Hepatocyte (in vitro differentiated cells): Measurements from ENCODE around the gene LBP. TPM values are rescaled to one million over a fixed set of nuclear protein-coding genes. Genes with fewer than 3 reads are reported as not detected.
"Not testable (repeated sequence)": the region's sequence is repeated elsewhere in the genome, so short reads cannot be mapped to it uniquely, and the experiment has no call there.

Experiments used
- DNase-seq: peaks from one replicate; pipeline ENCODE4 v3.0.0-alpha.2; 2016; ENCODE audit warnings: low spot score
- H2AFZ ChIP-seq: fragments of 200-600 bp; sonication (generic); 2 replicates; pipeline ENCODE4 v1.6.0; 2016; ENCODE audit warnings: antibody characterized with exemption, mild to moderate bottlenecking
- H3K27ac ChIP-seq: fragments of 200-600 bp; sonication (generic); 2 replicates; pipeline ENCODE4 v1.5.1; 2016; ENCODE audit warnings: mild to moderate bottlenecking
- H3K27me3 ChIP-seq: fragments of 200-600 bp; sonication (generic); 2 replicates; pipeline ENCODE4 v1.6.1; 2016
- H3K36me3 ChIP-seq: fragments of 200-600 bp; sonication (generic); replicated peaks from 2 replicates; pipeline ENCODE4 v1.5.1; 2016; ENCODE audit warnings: low read depth; ENCODE audit not compliant: insufficient read depth
- H3K4me1 ChIP-seq: fragments of 200-600 bp; sonication (generic); 2 replicates; pipeline ENCODE4 v1.5.1; 2016; ENCODE audit warnings: mild to moderate bottlenecking, moderate library complexity; ENCODE audit not compliant: insufficient read depth
- H3K4me2 ChIP-seq: fragments of 200-600 bp; sonication (generic); 2 replicates; pipeline ENCODE4 v1.6.0; 2016
- H3K4me3 ChIP-seq: fragments of 200-600 bp; sonication (generic); 2 replicates; pipeline ENCODE4 v1.5.1; 2016; ENCODE audit warnings: mild to moderate bottlenecking
- H3K79me2 ChIP-seq: fragments of 200-600 bp; sonication (generic); 2 replicates; pipeline ENCODE4 v1.6.0; 2017; ENCODE audit warnings: mild to moderate bottlenecking
- H3K9me2 ChIP-seq: fragments of 200-600 bp; sonication (generic); replicated peaks from 2 replicates; pipeline ENCODE4 v1.6.0; 2017; ENCODE audit warnings: mild to moderate bottlenecking; ENCODE audit not compliant: insufficient read depth
- H3K9me3 ChIP-seq: fragments of 200-600 bp; sonication (generic); 2 replicates; pipeline ENCODE4 v1.5.1; 2016; ENCODE audit warnings: low read depth, mild to moderate bottlenecking
- H4K20me1 ChIP-seq: fragments of 200-600 bp; sonication (generic); 2 replicates; pipeline ENCODE4 v1.6.0; 2016; ENCODE audit warnings: mild to moderate bottlenecking; ENCODE audit not compliant: insufficient read depth, poor library complexity, severe bottlenecking
- CTCF ChIP-seq: fragments of 200-600 bp; sonication (generic); IDR thresholded peaks from 2 replicates; pipeline ENCODE4 v1.5.1; 2016; ENCODE audit warnings: antibody characterized with exemption, mild to moderate bottlenecking; ENCODE audit not compliant: poor library complexity
- EZH2 ChIP-seq: fragments of 200-600 bp; sonication (generic); IDR thresholded peaks from 2 replicates; pipeline ENCODE4 v1.6.1; 2016; ENCODE audit warnings: antibody characterized with exemption, mild to moderate bottlenecking, borderline replicate concordance
- EZH2phosphoT487 ChIP-seq: fragments of 200-600 bp; sonication (generic); IDR thresholded peaks from one replicate; pipeline ENCODE4 v1.6.1; 2018; ENCODE audit warnings: antibody characterized with exemption, mild to moderate bottlenecking, low read depth, moderate library complexity; ENCODE audit not compliant: unreplicated experiment, severe bottlenecking
- WGBS: methylation state at CpG from one replicate; pipeline ENCODE4 v1.1.6; 2016; ENCODE audit warnings: low lambda C conversion rate; ENCODE audit errors: missing lambda C conversion rate; 5-methylcytosine and 5-hydroxymethylcytosine counted together
- polyA plus RNA-seq: library from polyadenylated mRNA; unstranded; fragments of >200 nt; fragmentation: Nextera tagmentation; extraction: Ambion mirVana; gene quantifications from 2 replicates; pipeline ENCODE4 v1.2.1, GENCODE V29; 2016
- total RNA-seq: library from RNA; depleted of rRNA; stranded (reverse); fragments of >200 nt; gene quantifications from 2 replicates; pipeline ENCODE4 v1.2.3, GENCODE V29; 2014

The LBP gene
- total and polyA plus RNA-seq, 2 experiments from 2014 or later = 57.2 to 71.5 TPM

GRCh38 chr20:38311091-38311490 is 35.2 kb upstream of the LBP start:
- no peak overlapping the region for H2AFZ ChIP-seq
- H3K9me2 ChIP-seq = no peaks in the 10 kb centered on the region
- H3K4me2 ChIP-seq = no peak overlapping the region
- no peak overlapping the region for H3K27ac ChIP-seq
- H3K9me3 ChIP-seq = no peaks in the 10 kb centered on the region
- H3K4me1 ChIP-seq = no peaks in the 10 kb centered on the region
- H4K20me1 ChIP-seq = no peaks in the 10 kb centered on the region
- no peak for DNase-seq
- 91% methylated on average over 3 of the region's 3 CpGs for WGBS
- H3K4me3 ChIP-seq = no peak overlapping the region
- no peaks in the 10 kb centered on the region for H3K36me3 ChIP-seq
- no peaks in the 10 kb centered on the region for H3K27me3 ChIP-seq
- no peak for TF ChIP-seq EZH2
- no peak for TF ChIP-seq CTCF
- no peak for TF ChIP-seq EZH2phosphoT487
- H3K79me2 ChIP-seq = no peaks in the 10 kb centered on the region

GRCh38 chr20:38311491-38311890 is 34.8 kb upstream of the LBP start:
- H2AFZ ChIP-seq = no peak overlapping the region
- no peak for TF ChIP-seq EZH2phosphoT487
- no peak for TF ChIP-seq CTCF
- no peak for TF ChIP-seq EZH2

GRCh38 chr20:38313676-38314075 is 32.6 kb upstream of the LBP start:
- no peak overlapping the region for H3K4me3 ChIP-seq
- H3K4me1 ChIP-seq = no peaks in the 10 kb centered on the region
- no peak for DNase-seq
- H3K27ac ChIP-seq = no peak overlapping the region
- H3K79me2 ChIP-seq = no peaks in the 10 kb centered on the region
- no peak overlapping the region for H2AFZ ChIP-seq
- H3K4me2 ChIP-seq = no peak overlapping the region
- H3K27me3 ChIP-seq = no peaks in the 10 kb centered on the region
- 91% methylated on average over 2 of the region's 2 CpGs for WGBS
- no peaks in the 10 kb centered on the region for H3K9me2 ChIP-seq
- no peaks in the 10 kb centered on the region for H3K36me3 ChIP-seq
- no peaks in the 10 kb centered on the region for H3K9me3 ChIP-seq
- TF ChIP-seq CTCF (no peak), EZH2 (no peak), EZH2phosphoT487 (no peak)
- no peaks in the 10 kb centered on the region for H4K20me1 ChIP-seq

More at GRCh38 chr20:38311491-38311890, 34.8 kb upstream of the LBP start:
- H3K36me3 ChIP-seq = no peaks in the 10 kb centered on the region
- H3K27me3 ChIP-seq = no peaks in the 10 kb centered on the region
- no peaks in the 10 kb centered on the region for H3K9me3 ChIP-seq
- no peak for DNase-seq
- WGBS = 78% methylated on average over 3 of the region's 3 CpGs
- no peak overlapping the region for H3K27ac ChIP-seq
- no peaks in the 10 kb centered on the region for H3K79me2 ChIP-seq
- no peaks in the 10 kb centered on the region for H4K20me1 ChIP-seq
- no peaks in the 10 kb centered on the region for H3K9me2 ChIP-seq
- H3K4me2 ChIP-seq = no peak overlapping the region
- no peak overlapping the region for H3K4me3 ChIP-seq
- H3K4me1 ChIP-seq = no peaks in the 10 kb centered on the region

GRCh38 chr20:38314350-38314749 is 31.9 kb upstream of the LBP start:
- WGBS = 83% methylated on average over 1 of the region's 1 CpG
- not testable (repeated sequence) for H3K4me2 ChIP-seq, H3K36me3 ChIP-seq, H3K9me2 ChIP-seq, H3K4me3 ChIP-seq, H3K27me3 ChIP-seq, DNase-seq, H3K9me3 ChIP-seq, H3K4me1 ChIP-seq, H2AFZ ChIP-seq, H4K20me1 ChIP-seq, H3K79me2 ChIP-seq, H3K27ac ChIP-seq
